HS-27A (cell line): ENCODE measurements around the gene ESYT2.
A peak's percentile ranks its signal among the peaks of the same experiment; 100 is the strongest.

ENCODE experiments used
- DNase-seq: peaks from one replicate; pipeline ENCODE4 v3.0.0-alpha.2; 2012; ENCODE audit warnings: low read depth, missing footprints

The ESYT2 gene

GRCh38 chr7:158695726-158696452 is 133.4 kb downstream of the ESYT2 start:
- DNase-seq = no peak

GRCh38 chr7:158695056-158695455 is 134.3 kb downstream of the ESYT2 start:
- no peak for DNase-seq

GRCh38 chr7:158694650-158695049 is 134.7 kb downstream of the ESYT2 start:
- no peak for DNase-seq

- no peak for DNase-seq
Observed at GRCh38 chr7:158689488-158689887, 139.8 kb downstream of the ESYT2 start.

GRCh38 chr7:158687406-158687805 is 141.9 kb downstream of the ESYT2 start:
- no peak for DNase-seq

GRCh38 chr7:158685693-158686092 is 143.6 kb downstream of the ESYT2 start:
- peak; percentile 51 for DNase-seq

- DNase-seq = no peak
Observed at GRCh38 chr7:158684329-158684728, 145.0 kb downstream of the ESYT2 start.

- DNase-seq = no peak
Observed at GRCh38 chr7:158683541-158683940, 145.8 kb downstream of the ESYT2 start.

GRCh38 chr7:158682456-158682855 is 146.9 kb downstream of the ESYT2 start:
- no peak for DNase-seq
